HG02884 (cell line): Measurements from ENCODE around the gene TGIF1.

Experiments used
- ATAC-seq: cut with Tn5 transposase; IDR thresholded peaks from one replicate; pipeline ENCODE4 v1.9.1; 2021; ENCODE audit warnings: mild to moderate bottlenecking, moderate library complexity; ENCODE audit not compliant: unreplicated experiment

Gene TGIF1

GRCh38 chr18:3429121-3429520 lies 20.9 kb upstream of the TGIF1 start:
- ATAC-seq = no peak

- no peak for ATAC-seq
Measured at GRCh38 chr18:3434685-3435084, 15.3 kb upstream of the TGIF1 start.

- ATAC-seq = no peak
Measured at GRCh38 chr18:3440341-3440740, 9.6 kb upstream of the TGIF1 start.

- ATAC-seq = no peak
Measured at GRCh38 chr18:3441290-3441689, 8.7 kb upstream of the TGIF1 start.

- ATAC-seq = no peak
Measured at GRCh38 chr18:3442919-3443318, 7.1 kb upstream of the TGIF1 start.

- no peak for ATAC-seq
Measured at GRCh38 chr18:3444296-3444695, 5.7 kb upstream of the TGIF1 start.

GRCh38 chr18:3444954-3445353 lies 5.0 kb upstream of the TGIF1 start:
- ATAC-seq = no peak

- ATAC-seq = no peak
Measured at GRCh38 chr18:3447068-3447894, 2.7 kb upstream of the TGIF1 start.

GRCh38 chr18:3447895-3448837 lies 1.8 kb upstream of the TGIF1 start:
- ATAC-seq = peak; percentile 62

- ATAC-seq = peak; percentile 48
Measured at GRCh38 chr18:3448838-3449511, 997 bp upstream of the TGIF1 start.

- peak; percentile 4 for ATAC-seq
Measured at GRCh38 chr18:3449512-3450011, 410 bp upstream of the TGIF1 start.

- no peak for ATAC-seq
Measured at GRCh38 chr18:3450799-3451182, 819 bp downstream of the TGIF1 start.

- no peak for ATAC-seq
Measured at GRCh38 chr18:3451183-3451988, 1.4 kb downstream of the TGIF1 start.

GRCh38 chr18:3451989-3452749 lies 2.2 kb downstream of the TGIF1 start:
- no peak for ATAC-seq

GRCh38 chr18:3452750-3453539 lies 3.0 kb downstream of the TGIF1 start:
- no peak for ATAC-seq

- ATAC-seq = no peak
Measured at GRCh38 chr18:3453540-3454364, 3.8 kb downstream of the TGIF1 start.

- no peak for ATAC-seq
Measured at GRCh38 chr18:3454365-3455089, 4.6 kb downstream of the TGIF1 start.
